ENCODE measurements around the gene RPGR.

The RPGR gene, protein sequence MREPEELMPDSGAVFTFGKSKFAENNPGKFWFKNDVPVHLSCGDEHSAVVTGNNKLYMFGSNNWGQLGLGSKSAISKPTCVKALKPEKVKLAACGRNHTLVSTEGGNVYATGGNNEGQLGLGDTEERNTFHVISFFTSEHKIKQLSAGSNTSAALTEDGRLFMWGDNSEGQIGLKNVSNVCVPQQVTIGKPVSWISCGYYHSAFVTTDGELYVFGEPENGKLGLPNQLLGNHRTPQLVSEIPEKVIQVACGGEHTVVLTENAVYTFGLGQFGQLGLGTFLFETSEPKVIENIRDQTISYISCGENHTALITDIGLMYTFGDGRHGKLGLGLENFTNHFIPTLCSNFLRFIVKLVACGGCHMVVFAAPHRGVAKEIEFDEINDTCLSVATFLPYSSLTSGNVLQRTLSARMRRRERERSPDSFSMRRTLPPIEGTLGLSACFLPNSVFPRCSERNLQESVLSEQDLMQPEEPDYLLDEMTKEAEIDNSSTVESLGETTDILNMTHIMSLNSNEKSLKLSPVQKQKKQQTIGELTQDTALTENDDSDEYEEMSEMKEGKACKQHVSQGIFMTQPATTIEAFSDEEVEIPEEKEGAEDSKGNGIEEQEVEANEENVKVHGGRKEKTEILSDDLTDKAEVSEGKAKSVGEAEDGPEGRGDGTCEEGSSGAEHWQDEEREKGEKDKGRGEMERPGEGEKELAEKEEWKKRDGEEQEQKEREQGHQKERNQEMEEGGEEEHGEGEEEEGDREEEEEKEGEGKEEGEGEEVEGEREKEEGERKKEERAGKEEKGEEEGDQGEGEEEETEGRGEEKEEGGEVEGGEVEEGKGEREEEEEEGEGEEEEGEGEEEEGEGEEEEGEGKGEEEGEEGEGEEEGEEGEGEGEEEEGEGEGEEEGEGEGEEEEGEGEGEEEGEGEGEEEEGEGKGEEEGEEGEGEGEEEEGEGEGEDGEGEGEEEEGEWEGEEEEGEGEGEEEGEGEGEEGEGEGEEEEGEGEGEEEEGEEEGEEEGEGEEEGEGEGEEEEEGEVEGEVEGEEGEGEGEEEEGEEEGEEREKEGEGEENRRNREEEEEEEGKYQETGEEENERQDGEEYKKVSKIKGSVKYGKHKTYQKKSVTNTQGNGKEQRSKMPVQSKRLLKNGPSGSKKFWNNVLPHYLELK

DNA sequence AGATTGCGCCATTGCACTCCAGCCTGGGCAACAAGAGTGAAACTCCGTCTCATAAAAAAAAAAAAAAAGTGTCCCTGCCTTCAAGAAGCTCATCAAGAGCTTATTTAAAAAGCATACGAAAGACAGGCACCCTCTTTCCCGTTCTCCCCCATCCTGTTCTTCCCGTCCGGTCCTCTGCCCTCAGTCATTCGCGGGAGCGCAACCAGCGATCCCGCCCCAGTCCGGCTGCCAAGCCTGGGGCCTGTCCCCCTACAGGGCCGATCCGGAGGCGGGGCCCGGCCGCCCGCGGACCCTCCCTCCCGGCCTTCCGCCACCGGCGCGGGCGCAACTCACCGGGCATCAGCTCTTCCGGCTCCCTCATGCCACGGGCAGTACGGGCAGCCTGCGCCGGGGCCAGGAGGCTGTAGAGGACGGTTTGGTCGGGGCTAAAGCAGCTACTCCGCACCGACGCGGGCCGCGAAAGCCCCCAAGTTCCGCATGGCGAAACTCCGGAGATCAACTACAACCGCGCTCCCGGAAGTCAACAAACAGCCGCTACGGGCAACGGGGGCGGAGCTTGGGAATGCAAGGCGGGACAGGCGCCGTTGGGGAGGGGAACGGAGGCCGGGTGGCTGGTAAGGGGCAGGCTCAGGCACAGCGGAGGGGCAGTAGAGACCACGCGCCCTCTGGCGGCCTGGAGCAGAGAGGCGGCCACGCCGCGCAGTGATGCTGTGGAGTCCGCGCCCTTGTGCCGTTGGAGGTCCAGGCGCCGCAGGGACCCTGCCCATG lies at the start of gene RPGR:
RPGR (minus strand) TSS at position 503 of the 768 bp plus-strand sequence; CDS start at position 361, 142 bp downstream.
- DNase-seq (ENCODE audit: low read depth), result peak; percentile 91

DNA sequence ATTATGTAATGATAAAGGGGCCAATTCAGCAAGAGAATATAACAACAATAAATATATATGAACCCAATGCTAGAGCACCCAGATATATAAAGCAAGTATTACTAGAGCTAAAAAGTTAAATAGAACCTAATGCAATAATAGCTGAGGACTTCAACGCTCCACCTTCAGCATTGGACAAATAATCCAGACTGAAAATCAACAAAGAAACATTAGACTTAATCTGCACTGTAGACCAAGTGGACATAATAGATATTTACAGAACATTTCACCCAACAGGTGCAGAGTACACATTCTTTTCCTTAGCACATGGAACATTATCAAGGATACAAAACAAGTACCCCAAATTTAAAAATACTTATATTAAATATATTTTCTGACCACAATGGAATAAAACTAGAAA lies 49.4 kb upstream of the RPGR start:
- no peak for DNase-seq (ENCODE audit: low read depth)

DNA sequence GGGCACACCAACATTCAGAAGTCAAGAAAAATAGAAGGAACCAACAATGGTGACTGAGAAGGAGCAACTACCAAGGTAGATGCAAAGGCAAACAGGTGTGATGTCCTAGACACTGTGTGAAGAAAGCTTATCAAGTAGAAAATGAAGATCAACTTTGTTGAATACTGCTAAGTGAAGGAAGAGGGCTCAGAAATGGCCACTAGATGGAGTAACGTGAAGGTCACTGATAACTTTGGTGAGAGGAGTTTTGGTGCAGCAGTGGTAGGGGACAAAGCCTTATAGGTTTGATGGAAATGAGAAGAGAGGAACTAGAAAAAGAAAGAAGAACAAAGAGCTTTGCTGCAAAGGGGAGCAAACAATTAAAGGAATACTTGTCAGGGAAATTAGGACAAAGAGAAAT lies 48.6 kb upstream of the RPGR start:
- peak; percentile 26 for DNase-seq (ENCODE audit: low read depth)

DNA sequence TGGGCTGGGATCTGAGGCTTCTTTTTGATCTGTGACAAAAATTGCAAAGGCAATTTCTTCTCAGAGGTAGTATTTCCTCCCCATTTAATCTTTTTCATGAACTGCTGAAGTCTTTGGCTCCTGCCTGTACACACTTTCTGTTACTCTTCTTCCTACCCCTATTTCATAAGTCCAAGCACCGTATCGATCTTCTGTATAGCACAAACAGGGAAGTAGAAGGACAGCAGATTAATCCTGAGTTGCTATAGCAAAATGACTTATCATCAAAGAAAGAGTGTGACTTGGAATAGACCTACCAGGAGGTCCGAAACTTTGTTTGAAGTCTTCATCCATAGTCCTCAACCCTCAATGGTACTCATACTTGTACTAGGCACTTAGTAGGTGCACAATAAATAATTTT lies 47.1 kb upstream of the RPGR start:
- no peak for DNase-seq (ENCODE audit: low read depth)

DNA sequence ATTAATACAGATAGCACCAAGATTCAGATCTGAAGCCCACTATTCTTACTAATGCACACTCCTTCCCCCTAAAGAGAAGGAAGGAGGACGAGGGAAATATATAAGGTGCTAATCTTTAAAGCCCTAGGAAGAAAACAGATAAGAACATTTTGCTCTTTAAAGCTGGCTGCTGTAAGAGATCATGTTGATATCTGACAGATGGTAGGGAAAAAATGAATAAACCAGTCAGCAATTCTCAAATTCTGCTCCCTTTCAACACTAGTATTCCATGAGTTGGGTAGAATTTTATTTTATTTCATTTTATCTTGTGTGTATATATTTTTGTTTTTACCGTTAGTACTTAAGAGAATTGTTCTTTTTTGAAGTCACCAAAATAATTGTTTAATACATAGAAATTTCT lies 44.3 kb upstream of the RPGR start:
- no peak for DNase-seq (ENCODE audit: low read depth)

DNA sequence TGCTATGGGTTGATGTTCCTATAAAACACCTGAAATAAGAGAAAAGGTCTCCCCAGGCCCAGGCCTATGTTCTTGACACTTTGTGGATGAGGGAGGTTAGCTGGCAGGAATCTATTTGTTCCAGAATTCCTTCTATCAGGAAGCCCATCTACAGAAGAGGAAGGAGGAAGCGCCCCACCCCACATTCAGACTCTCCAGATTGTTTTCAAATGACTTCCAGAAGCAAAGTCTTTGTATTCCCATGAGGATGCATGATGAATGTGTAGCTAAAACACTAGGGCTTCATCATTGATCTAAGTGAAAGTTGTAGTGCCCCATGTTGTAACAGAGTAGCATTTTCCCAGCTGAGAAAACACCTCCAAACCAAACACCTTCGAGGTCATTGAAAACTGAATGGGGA lies 41.5 kb upstream of the RPGR start:
- no peak for DNase-seq (ENCODE audit: low read depth)

DNA sequence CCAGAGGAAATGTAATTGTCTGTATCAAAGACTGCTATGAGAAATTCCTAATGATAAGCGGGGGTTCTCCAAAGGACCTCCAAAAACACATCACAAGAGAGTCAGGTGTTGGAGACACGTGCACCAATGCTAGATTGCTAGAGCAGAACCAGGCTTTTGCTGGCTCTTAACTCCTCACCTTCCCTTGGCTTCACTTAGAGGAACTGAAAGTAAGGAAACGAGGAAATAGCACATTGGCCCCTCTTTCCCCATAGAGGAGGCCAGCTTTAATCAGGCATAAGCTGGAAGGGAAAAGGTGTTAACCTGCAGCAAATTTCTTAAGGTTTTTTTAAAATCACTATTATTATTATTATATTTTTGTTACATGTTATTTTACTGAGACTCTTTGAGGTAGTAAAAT lies 38.6 kb upstream of the RPGR start:
- DNase-seq (ENCODE audit: low read depth), result no peak

DNA sequence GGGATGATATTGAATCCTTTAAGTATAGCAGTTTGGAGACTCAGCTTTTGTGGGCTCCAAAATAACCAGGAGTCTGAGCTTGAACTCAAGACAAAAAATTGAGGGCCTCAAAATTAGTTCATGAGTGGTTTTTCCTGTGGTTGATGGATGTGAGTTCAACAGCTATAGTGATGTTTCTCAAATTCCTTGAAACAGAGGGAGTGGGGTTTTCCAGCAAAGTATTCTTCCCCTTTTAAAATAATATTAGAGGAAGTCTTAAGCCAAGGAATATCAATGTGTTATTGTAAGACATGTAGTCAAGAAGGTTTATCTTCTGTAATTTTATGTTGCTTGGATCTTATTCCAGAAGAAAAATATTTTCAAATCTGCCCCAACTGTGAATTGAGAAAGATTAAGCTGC lies 35.7 kb upstream of the RPGR start:
- DNase-seq (ENCODE audit: low read depth), result no peak

DNA sequence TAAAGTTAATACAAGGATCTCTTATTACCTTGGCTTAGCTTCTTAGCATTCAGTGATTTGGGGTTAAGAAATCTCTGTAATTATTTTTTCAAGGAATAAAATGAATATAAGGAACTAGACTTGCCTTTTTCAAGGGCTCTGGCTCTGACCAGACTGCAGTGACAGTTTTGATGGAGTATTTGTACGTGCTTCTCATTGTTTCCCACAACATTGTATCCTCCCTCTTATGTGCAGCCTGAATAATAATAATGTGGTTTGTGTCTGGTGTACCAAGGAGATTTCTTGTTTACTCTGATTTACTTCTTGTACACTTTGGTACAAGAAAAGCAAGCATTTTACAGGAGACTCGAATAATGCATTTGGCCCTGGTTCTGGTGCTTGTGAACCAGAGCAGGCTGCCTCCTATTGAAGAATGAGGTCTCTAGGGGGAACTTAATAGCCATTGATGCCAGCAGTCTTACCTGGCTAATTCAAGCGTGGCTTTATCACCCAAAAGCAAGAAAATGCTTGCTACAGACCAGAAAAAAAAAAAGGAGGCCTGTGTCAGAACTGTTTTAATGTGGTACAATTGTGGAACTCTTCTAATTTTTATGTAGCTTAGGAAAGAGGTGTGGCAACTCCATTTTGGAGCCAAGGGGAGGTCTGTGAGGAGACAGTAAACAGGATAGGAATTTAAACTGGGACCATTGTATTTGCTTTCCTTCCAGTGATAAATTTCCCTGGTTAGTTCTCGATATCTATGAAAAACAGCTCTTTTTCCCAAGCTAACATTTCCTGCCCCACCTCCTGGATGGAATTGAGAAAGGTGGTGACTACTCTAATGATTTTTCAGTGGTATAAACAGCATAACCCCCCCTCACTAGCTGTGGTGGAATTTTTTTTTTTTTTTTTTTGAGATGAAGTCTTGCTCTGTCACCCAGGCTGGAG lies 30.7 kb upstream of the RPGR start:
- no peak for DNase-seq (ENCODE audit: low read depth)

DNA sequence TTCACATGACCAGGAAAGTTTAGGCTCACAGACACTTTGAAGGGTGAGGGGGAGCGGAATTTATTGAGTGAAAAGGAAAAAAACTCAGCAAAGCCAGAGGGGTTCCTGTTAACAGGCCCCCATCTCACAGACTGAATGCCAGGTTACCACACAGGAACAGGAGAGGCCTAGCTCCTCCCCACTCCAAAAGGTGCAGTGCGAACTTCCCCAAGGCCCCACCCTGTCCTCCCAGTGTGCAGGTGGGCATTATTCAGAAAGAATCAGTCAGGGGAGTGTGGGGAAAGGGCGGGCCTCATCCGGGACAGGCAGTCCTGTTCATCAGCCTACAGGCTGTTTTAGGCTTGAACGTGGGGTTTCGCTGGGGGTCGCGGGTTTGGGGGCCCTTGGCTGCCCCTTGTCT lies 29.1 kb upstream of the RPGR start:
- no peak for DNase-seq (ENCODE audit: low read depth)

DNA sequence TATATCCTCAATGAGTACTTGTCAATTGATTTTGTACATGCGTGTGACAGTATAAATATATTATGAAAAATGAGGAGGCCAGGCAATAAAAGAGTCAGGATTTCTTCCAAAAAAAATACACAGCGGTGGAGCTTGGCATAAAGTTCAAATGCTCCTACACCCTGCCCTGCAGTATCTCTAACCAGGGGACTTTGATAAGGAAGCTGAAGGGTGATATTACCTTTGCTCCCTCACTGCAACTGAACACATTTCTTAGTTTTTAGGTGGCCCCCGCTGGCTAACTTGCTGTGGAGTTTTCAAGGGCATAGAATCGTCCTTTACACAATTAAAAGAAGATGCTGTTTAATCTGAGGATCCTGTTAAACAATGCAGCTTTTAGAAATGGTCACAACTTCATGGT lies 25.1 kb upstream of the RPGR start, which contains the start of gene OTC:
OTC (plus strand) TSS at position 243 of the 400 bp plus-strand sequence; CDS start at position 336, 93 bp downstream.
- DNase-seq (ENCODE audit: low read depth), result no peak

DNA sequence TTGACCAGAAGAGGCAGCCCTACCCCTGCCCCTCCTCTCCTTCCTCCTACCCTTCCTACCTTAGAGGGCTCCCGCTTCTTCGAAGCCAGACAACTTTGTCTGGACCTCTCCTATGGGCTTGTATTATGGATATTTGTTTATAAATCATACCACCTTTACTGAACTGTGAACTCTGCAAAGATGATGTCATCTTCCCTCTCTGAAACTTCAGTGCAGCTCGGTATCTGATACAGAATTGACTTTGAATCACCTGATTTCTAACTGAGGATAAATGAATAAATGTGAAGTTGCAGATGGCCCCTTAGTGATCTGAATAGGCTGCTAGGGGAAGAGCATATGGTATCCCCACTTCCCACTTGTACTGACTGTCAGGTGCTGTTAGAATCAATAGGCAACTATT lies 24.0 kb upstream of the RPGR start:
- DNase-seq (ENCODE audit: low read depth), result no peak

DNA sequence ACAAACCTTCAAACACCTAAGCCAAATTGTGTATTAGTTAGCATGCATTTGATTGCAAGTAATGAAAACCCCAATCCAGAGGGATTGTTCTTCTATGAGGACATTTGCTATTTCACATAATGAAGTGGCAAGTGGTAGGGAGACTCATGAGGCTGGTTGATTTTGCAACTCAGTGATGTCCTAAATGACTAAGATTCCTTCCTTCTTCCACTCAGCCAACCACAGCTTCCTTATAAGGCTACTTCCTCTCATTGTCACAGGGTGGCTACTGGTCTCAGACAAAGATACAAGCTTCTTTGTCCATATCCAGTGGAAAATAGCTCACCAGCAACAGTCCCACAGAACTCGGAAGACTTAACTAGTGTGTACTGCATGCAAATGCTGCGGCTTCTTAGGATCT lies 19.8 kb upstream of the RPGR start:
- DNase-seq (ENCODE audit: low read depth), result peak; percentile 63

DNA sequence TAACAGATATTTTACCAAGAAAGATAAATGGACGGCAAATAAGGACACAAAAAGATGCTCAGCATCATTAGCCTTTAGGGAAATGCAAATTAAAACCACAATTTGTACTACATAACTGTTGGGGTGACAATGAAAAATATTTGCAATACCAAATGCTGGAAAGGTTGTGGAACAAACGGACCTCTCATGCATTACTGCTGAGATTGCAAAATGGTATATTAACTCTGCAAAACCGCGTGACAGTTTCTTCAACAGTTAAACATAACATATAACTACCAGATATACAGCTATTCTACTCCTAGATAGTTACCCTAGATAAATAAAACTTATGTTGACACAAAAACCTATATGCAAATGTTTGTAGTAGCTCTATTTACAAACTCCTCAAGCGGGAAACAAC lies 18.8 kb upstream of the RPGR start:
- DNase-seq (ENCODE audit: low read depth), result no peak

DNA sequence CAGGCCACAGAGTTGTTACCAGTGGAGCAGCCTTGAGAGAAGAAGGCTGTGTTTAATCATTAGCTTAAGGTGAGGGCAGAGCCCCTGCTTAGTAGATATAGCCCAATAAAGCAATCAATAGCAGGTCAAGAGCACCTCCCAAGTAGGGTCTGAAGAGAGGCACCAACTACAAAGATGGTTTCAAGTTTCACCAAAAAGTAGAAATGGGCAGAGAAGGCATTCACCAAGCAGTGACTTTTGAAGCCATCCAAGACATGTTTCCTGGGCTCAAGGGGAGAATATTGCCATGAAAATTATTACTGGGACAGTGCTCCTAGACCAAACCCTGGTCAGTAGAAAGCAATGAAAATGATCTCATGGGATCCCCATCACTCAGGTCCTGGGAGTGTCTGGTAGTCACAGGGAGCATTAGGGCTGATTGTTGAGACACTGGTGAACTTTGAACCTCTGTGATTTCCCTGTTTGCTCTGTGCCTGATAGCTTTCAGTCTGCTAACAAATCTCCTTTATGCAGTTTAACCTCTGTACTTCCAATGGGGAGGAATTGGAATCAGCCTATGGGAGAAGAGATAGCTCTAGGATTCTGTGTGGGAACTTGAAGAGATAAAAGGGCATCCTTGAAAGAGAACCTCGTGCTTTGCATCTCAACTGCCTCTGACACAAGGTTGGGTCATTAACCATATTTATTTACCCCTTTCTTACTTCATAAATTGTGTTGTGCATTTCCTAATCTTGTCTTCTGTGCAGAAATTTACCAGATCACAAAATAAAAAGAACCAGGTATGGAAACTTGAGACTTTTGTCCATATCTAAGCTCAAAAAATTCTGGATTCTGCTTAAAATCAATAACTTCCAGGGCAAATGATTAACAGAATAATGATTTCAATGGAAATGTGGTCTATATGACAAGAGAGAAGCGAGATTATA lies 15.8 kb upstream of the RPGR start:
- no peak for DNase-seq (ENCODE audit: low read depth)

DNA sequence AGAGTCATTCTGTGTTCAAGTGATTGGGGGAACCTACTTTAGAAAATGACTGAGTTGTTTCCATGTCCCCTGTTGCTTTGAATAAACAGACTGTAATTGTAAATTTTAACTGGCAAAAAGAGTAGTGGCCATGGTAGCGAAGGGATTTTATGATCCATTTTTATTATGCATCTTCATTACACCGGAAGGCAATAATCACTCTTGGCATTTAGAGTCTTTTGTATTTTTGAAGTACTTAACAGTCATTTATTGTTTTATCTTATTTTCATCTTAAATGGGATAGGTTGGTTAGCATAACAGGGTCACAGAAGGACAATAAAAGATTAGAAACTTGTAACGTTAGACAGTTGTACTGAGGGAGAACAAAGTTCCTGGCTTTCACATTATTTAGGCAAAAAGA lies 14.1 kb upstream of the RPGR start:
- no peak for DNase-seq (ENCODE audit: low read depth)

DNA sequence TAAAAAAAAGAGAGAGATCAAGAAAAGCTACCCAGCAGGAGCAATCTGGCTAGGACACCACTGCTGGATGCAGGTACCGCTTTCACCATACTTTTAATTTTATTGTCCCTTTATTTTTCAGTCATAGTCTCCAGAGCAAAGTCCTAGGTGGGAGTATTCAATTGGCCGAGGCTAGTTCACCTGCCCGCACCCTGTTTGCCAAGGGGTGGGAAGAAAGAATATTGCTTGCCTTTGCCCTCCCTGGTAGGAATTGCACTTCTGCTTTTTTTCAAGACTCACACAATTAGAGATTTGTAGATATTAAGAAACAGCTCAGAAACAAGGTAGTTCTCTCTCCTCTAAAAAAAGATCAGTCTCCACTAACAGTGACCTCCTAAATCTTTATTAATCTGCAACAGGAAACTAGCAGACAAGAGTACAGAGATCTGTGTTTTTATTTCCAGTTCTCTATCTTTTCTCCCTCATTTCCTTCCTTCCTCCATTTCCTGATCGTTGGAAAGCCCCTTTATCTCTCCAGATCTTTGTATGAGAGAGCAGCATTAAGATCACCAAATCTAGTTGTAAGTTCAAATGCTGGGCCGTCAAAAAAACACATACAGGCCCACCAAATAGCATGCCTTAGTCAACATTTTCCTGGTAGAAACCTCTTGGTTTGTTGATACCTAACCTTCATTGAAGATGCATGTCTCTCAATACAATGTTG lies 9.4 kb upstream of the RPGR start:
- no peak for DNase-seq (ENCODE audit: low read depth)

DNA sequence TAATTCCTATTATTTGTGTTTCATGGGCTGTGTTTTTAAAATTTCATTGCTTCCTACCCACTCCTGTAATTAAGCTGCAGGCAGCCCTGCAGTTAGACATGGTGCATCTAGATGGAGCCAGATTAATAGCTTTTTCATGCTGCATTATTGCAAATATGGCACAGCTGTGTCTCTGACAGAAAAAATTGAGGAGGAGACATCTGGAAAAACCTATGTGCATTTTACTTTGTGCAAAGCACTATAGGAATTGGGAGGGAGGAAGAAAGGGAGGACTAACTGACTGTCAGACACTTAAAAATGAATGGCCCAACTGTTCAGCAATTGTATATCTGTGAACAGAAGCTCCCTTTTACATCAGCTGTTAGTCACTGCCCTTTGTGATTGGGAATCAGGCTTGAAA lies 8.1 kb upstream of the RPGR start:
- DNase-seq (ENCODE audit: low read depth), result no peak

DNA sequence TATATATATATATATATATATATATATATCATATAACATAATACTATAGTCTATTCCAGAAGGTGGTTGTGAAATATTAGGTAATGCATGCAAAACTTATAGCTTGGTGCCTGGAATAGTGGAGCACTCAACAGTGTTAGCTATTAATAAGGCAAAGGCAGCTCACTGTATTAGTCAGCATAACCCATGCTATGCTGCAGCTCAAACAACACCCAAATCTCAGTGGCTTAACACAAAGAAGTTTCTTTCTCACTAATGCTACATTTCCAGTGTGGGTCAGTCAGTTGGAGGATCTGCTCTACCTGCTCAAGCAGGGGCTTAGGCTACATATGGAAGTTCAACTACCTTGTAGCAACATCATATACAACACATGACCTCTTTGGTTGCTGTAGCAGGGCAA lies 5.2 kb upstream of the RPGR start:
- DNase-seq (ENCODE audit: low read depth), result no peak
